ENCODE measurements around the gene PTGIS.

DNA sequence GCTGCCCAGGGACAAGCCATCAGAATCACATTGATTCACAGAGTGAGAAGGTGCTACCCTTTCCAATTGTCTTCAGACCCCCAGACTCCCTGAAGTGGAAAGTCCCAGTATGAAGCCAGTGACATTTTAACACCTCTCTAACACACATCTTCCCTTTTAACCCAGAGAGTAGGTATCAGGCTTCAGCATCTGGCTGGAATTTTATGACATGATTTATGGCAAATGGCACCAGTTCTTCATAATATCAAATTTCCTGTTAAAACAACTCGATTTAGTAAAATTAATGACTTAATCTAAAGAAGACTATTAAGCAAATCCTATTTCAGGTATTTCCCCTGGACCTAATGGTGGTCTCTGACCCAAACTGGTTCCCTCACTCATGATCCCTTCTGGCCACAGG, 110.5 kb downstream of the PTGIS start:
- TF ChIP-seq CTCF (IDR thresholded peaks at IDR 0.05; ENCODE audit: borderline replicate concordance, extremely low read depth, low read length, poor library complexity, severe bottlenecking) (no peak), EZH2 (IDR thresholded peaks at IDR 0.05; ENCODE audit: borderline replicate concordance, low read depth, low read length, severe bottlenecking) (no peak)

Data from DND-41 (cell line).